Trophoblast cell (in vitro differentiated cells and primary cell): Measurements from ENCODE around the gene STAT5A.

Source experiments
- DNase-seq, 2 donors: peaks; one replicate each; pipeline ENCODE4 v3.0.0-alpha.2; 2016
- H2AFZ ChIP-seq: 2 replicates; pipeline ENCODE4 v1.6.1; 2013; ENCODE audit warnings: low read length, moderate library complexity, mild to moderate bottlenecking; ENCODE audit not compliant: insufficient read depth, poor library complexity
- H2AK5ac ChIP-seq: 2 replicates; pipeline ENCODE4 v1.6.1; 2013; ENCODE audit warnings: mild to moderate bottlenecking, low read length
- H2BK120ac ChIP-seq: 2 replicates; pipeline ENCODE4 v1.6.1; 2013; ENCODE audit warnings: low read length, mild to moderate bottlenecking, moderate library complexity; ENCODE audit not compliant: insufficient read depth, poor library complexity
- H2BK12ac ChIP-seq: 2 replicates; pipeline ENCODE4 v1.6.1; 2013; ENCODE audit warnings: mild to moderate bottlenecking, low read length, moderate library complexity
- H2BK5ac ChIP-seq: 2 replicates; pipeline ENCODE4 v1.6.1; 2013; ENCODE audit warnings: low read length, low read depth, moderate library complexity, mild to moderate bottlenecking; ENCODE audit not compliant: poor library complexity
- H3K14ac ChIP-seq: 2 replicates; pipeline ENCODE4 v1.6.1; 2013; ENCODE audit warnings: mild to moderate bottlenecking, low read length
- H3K18ac ChIP-seq: 2 replicates; pipeline ENCODE4 v1.6.1; 2013; ENCODE audit warnings: mild to moderate bottlenecking, low read length
- H3K23ac ChIP-seq: 2 replicates; pipeline ENCODE4 v1.6.1; 2013; ENCODE audit warnings: low read length
- H3K27ac ChIP-seq: 2 replicates; pipeline ENCODE4 v1.5.1; 2013; ENCODE audit warnings: low read depth, mild to moderate bottlenecking, inconsistent platforms, low read length, moderate library complexity
- H3K27me3 ChIP-seq: 2 replicates; pipeline ENCODE4 v1.6.1; 2013; ENCODE audit warnings: inconsistent platforms, mild to moderate bottlenecking, low read length, moderate library complexity; ENCODE audit not compliant: insufficient read depth
- H3K36me3 ChIP-seq, 2 experiments: 1 replicate in 1 of 2; 2 replicates in 1 of 2; pipeline ENCODE4 v1.6.1; 2013; ENCODE audit warnings: low read length in 2 of 2, mild to moderate bottlenecking in 2 of 2, moderate library complexity in 1 of 2; ENCODE audit not compliant: insufficient read depth in 2 of 2, control insufficient read depth in 1 of 2
- H3K4ac ChIP-seq: 2 replicates; pipeline ENCODE4 v1.6.1; 2013; ENCODE audit warnings: low read depth, mild to moderate bottlenecking, low read length, moderate library complexity
- H3K4me1 ChIP-seq, 2 experiments: 1 replicate in 1 of 2; 2 replicates in 1 of 2; pipeline ENCODE4 v1.6.1; 2013; ENCODE audit warnings: low read length in 2 of 2, mild to moderate bottlenecking in 2 of 2, moderate library complexity in 1 of 2; ENCODE audit not compliant: insufficient read depth in 2 of 2, control insufficient read depth in 1 of 2
- H3K4me2 ChIP-seq: 2 replicates; pipeline ENCODE4 v1.6.1; 2013; ENCODE audit warnings: inconsistent platforms, mild to moderate bottlenecking, low read length, moderate library complexity
- H3K4me3 ChIP-seq: 2 replicates; pipeline ENCODE4 v1.5.1; 2013; ENCODE audit warnings: mild to moderate bottlenecking, low read depth, low read length, inconsistent platforms
- H3K79me1 ChIP-seq: one replicate; pipeline ENCODE4 v1.6.1; 2013; ENCODE audit warnings: low read length
- H3K79me2 ChIP-seq: 2 replicates; pipeline ENCODE4 v1.6.1; 2013; ENCODE audit warnings: low read length, mild to moderate bottlenecking; ENCODE audit not compliant: control insufficient read depth, insufficient read depth, poor library complexity
- H3K9ac ChIP-seq: 2 replicates; pipeline ENCODE4 v1.6.1; 2013; ENCODE audit warnings: mild to moderate bottlenecking, low read length
- H3K9me3 ChIP-seq: 2 replicates; pipeline ENCODE4 v1.6.1; 2013; ENCODE audit warnings: low read depth, mild to moderate bottlenecking, control low read depth, inconsistent platforms, low read length; ENCODE audit not compliant: insufficient read depth
- H4K12ac ChIP-seq: 2 replicates; pipeline ENCODE4 v1.6.1; 2013; ENCODE audit warnings: low read depth, mild to moderate bottlenecking, low read length, moderate library complexity
- H4K8ac ChIP-seq: 2 replicates; pipeline ENCODE4 v1.6.1; 2013; ENCODE audit warnings: low read depth, mild to moderate bottlenecking, low read length, moderate library complexity
- H4K91ac ChIP-seq: one replicate; pipeline ENCODE4 v1.6.1; 2013; ENCODE audit warnings: low read depth, mild to moderate bottlenecking, low read length, moderate library complexity
- WGBS: extraction: QIAGEN DNeasy Blood & Tissue Kit; methylation state at CpG from one replicate; pipeline ENCODE4 v1.1.7; 2013; ENCODE audit warnings: missing lambda C conversion rate; ENCODE audit not compliant: insufficient read length, insufficient coverage; ENCODE audit errors: extremely low coverage; 5-methylcytosine and 5-hydroxymethylcytosine counted together

Gene STAT5A

DNA sequence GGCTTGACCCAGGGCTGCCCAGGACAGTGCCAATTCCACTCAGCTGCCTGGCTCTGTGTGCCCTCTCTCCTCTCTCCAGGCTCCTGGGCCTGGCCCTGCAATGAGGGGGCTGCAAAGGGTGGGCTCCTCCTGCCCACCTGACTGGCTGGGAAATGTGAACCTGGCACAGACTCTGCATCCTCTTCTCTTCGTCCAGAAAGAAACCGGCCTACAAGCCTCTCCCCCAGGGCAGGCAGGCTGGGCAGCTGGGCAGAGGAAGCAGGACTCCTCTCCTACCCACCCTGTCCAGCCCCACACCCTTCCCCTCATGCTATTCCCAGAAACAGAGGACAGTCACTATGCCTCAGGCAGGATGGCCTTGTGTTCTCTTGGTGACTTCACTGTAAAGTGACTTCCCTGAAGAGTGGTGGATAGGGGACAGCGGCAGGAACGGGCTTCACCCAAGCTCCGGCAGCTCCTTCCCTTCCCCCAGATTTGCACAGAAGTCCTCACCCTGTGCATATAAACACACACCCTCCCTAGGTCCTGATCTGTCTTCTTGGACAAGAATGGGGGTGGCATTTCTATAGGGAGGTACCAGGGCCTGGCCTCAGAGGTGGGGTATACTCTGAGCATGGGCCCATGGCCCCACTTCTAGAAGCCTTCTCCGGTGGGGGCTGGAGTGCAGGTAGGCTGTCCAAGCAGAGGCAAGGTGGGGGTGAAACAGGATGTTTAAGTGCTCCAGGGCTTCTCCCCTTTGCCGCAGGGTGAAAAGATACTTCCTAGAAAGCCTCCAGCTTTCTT, 4.9 kb upstream of the STAT5A start:
- H4K8ac ChIP-seq, result no peak overlapping the region
- H2AFZ ChIP-seq, result no peak overlapping the region
- no peak overlapping the region for H3K4me3 ChIP-seq
- H4K91ac ChIP-seq, result no peak overlapping the region
- H3K79me1 ChIP-seq, result no peaks in the 10 kb centered on the region
- no peak overlapping the region for H3K14ac ChIP-seq
- peaks cover under 1 to 3% of the 10 kb centered on the region in 2 experiments for H3K4me1 ChIP-seq
- H2BK120ac ChIP-seq, result no peak overlapping the region
- H2BK12ac ChIP-seq, result no peak overlapping the region
- H3K9ac ChIP-seq, result no peak overlapping the region
- WGBS, result no CpG with 5 or more reads among the region's 7 CpGs
- no peak overlapping the region for H3K4me2 ChIP-seq
- peaks cover 1% of the 10 kb centered on the region for H3K9me3 ChIP-seq
- no peaks in the 10 kb centered on the region for H3K79me2 ChIP-seq
- no peak overlapping the region for H2AK5ac ChIP-seq
- H3K23ac ChIP-seq, result no peak overlapping the region
- H3K4ac ChIP-seq, result no peak overlapping the region
- no peak overlapping the region for H3K27ac ChIP-seq
- no peak for DNase-seq
- H3K18ac ChIP-seq, result no peak overlapping the region
- H2BK5ac ChIP-seq, result no peak overlapping the region
- no peak overlapping the region for H4K12ac ChIP-seq
- no peaks in the 10 kb centered on the region for H3K36me3 ChIP-seq
- H3K27me3 ChIP-seq, result peaks cover 8% of the 10 kb centered on the region

DNA sequence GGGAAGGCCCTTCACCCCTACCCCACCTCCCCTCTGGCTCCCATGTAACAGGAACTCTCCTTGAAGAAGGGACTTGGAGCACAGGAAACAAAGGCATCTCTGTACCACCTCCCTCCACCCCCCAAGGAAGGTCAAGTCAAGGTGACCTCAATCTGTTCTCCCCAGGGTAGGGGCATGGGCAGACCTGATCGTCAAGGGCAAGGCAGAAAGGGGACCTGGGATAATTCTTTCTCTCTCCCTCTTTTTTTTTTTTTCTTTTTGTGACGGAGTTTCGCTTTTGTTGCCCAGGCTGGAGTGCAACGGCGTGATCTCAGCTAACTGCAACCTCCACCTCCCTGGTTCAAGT, 4.3 kb upstream of the STAT5A start:
- Histone ChIP-seq H3K4me3 (no peak overlapping the region), H4K8ac (no peak overlapping the region), H3K9ac (no peak overlapping the region), H4K91ac (no peak overlapping the region), H3K4me1 (peaks cover 3 to 4% of the 10 kb centered on the region in 2 experiments), H2BK120ac (no peak overlapping the region), H3K36me3 (no peaks in the 10 kb centered on the region), H3K14ac (no peak overlapping the region), H3K18ac (no peak overlapping the region), H3K4me2 (no peak overlapping the region), H3K23ac (no peak overlapping the region), H2BK12ac (no peak overlapping the region), H2AK5ac (no peak overlapping the region), H4K12ac (no peak overlapping the region), H3K79me1 (no peaks in the 10 kb centered on the region), H3K79me2 (no peaks in the 10 kb centered on the region), H3K9me3 (peaks cover 1% of the 10 kb centered on the region), H3K27me3 (peaks cover 14% of the 10 kb centered on the region), H3K27ac (no peak overlapping the region), H2AFZ (no peak overlapping the region), H2BK5ac (no peak overlapping the region), H3K4ac (no peak overlapping the region)
- no CpG with 5 or more reads among the region's 5 CpGs for WGBS
- DNase-seq, result no peak

DNA sequence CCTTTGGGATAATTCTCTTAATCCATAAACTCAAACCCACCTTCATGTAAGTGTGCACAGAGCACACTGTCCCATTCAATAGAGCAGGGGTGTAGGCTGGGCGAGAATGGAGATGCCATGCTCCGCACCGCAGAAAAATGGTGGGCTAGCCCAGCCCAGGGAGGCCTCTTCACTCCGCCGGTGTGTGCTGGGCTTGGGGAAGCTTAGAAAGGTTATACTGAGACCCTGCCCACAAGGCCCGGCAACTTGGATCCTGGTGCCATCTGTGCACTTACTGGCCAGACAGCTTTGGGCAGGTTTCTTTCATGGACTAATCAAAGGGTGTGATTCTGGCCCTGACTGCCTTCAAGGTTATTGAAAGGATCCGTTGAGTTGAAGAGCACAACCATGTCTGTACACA, 3.7 kb upstream of the STAT5A start:
- H2BK120ac ChIP-seq, result no peak overlapping the region
- H4K12ac ChIP-seq, result no peak overlapping the region
- H3K23ac ChIP-seq, result no peak overlapping the region
- no peak overlapping the region for H4K91ac ChIP-seq
- H3K79me1 ChIP-seq, result no peaks in the 10 kb centered on the region
- H4K8ac ChIP-seq, result no peak overlapping the region
- no peak overlapping the region for H2AK5ac ChIP-seq
- H3K4me1 ChIP-seq, result peaks cover 3 to 4% of the 10 kb centered on the region in 2 experiments
- H2BK5ac ChIP-seq, result no peak overlapping the region
- H2BK12ac ChIP-seq, result no peak overlapping the region
- no peak overlapping the region for H3K9ac ChIP-seq
- H3K14ac ChIP-seq, result no peak overlapping the region
- no peaks in the 10 kb centered on the region for H3K79me2 ChIP-seq
- no CpG with 5 or more reads among the region's 7 CpGs for WGBS
- H3K4ac ChIP-seq, result no peak overlapping the region
- DNase-seq, result no peak
- H3K27ac ChIP-seq, result no peak overlapping the region
- H3K9me3 ChIP-seq, result peaks cover 1% of the 10 kb centered on the region
- H3K18ac ChIP-seq, result no peak overlapping the region
- peaks cover 17% of the 10 kb centered on the region for H3K27me3 ChIP-seq
- H3K36me3 ChIP-seq, result no peaks in the 10 kb centered on the region
- H2AFZ ChIP-seq, result no peak overlapping the region
- no peak overlapping the region for H3K4me2 ChIP-seq
- H3K4me3 ChIP-seq, result no peak overlapping the region

DNA sequence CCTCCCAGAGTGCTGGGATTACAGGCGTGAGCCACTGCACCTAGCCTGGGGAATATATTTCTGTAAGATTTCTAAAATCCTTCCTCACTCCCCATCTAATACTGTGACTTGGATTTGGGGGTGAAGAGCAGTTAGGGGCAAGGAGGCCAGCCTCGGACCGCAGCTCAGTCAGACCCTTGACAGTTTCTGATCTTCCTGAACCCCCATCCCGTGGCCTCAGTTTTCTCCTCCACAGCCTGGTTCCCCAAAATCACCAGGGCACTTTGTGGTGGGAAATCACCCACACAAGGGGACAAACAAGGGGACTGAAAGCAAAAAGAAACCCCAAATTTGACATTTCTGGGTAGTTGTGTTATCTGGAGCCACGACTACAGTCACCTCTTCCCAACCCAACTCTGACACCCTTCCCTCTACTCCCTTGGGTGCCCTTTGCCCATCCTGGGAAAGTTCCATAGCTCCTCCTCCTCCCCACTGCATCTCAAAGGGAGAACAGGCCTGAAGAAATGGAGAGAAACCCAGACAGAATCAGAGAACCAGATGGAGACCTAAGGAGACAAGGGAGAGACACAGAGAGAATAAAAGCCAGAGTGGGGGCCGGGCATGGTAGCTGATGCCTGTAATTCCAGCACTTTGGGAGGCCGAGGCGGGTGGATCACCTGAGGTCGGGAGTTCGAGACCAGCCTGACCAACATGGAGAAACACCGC, 2.8 kb upstream of the STAT5A start:
- Histone ChIP-seq H2AFZ (no peak overlapping the region), H4K8ac (no peak overlapping the region), H4K12ac (no peak overlapping the region), H3K79me1 (no peaks in the 10 kb centered on the region), H3K4me1 (peaks cover 3 to 4% of the 10 kb centered on the region in 2 experiments), H3K9me3 (peaks cover 1% of the 10 kb centered on the region), H3K4me2 (no peak overlapping the region), H3K14ac (no peak overlapping the region), H3K18ac (no peak overlapping the region), H3K23ac (no peak overlapping the region), H3K79me2 (no peaks in the 10 kb centered on the region), H2BK5ac (no peak overlapping the region), H3K4me3 (no peak overlapping the region), H2BK12ac (no peak overlapping the region), H3K9ac (no peak overlapping the region), H4K91ac (no peak overlapping the region), H3K36me3 (no peaks in the 10 kb centered on the region), H3K4ac (no peak overlapping the region), H2BK120ac (no peak overlapping the region), H3K27ac (no peak overlapping the region), H3K27me3 (peaks cover 17% of the 10 kb centered on the region), H2AK5ac (no peak overlapping the region)
- DNase-seq, result no peak
- no CpG with 5 or more reads among the region's 11 CpGs for WGBS
